Activated CD8-positive, alpha-beta memory T cell treated with anti-CD3 and anti-CD28 coated beads for 36 hours (primary cell): ENCODE results near the gene RAB43. TPM values are rescaled to one million over a fixed set of nuclear protein-coding genes. Genes with fewer than 3 reads are reported as not detected.

ENCODE experiments used
- CTCF ChIA-PET: fragments of 350-600 bp; sonication (Branson Sonifier 250); formaldehyde crosslinking; loops from one replicate; lab custom pipeline; 2021; ENCODE audit warnings: antibody characterized with exemption; lab: Charles Lee
- POLR2A ChIA-PET: fragments of 350-600 bp; sonication (Branson Sonifier 250); formaldehyde crosslinking; loops from one replicate; lab custom pipeline; 2021; ENCODE audit warnings: antibody characterized with exemption; lab: Charles Lee
- total RNA-seq, 2 experiments: library from RNA; stranded (reverse); gene quantifications; one replicate each; pipeline ENCODE4 v1.2.3, GENCODE V29; 2021

RAB43 gene
- total RNA-seq, 2 experiments from 2014 or later: 25.2 to 32.5 TPM

DNA sequence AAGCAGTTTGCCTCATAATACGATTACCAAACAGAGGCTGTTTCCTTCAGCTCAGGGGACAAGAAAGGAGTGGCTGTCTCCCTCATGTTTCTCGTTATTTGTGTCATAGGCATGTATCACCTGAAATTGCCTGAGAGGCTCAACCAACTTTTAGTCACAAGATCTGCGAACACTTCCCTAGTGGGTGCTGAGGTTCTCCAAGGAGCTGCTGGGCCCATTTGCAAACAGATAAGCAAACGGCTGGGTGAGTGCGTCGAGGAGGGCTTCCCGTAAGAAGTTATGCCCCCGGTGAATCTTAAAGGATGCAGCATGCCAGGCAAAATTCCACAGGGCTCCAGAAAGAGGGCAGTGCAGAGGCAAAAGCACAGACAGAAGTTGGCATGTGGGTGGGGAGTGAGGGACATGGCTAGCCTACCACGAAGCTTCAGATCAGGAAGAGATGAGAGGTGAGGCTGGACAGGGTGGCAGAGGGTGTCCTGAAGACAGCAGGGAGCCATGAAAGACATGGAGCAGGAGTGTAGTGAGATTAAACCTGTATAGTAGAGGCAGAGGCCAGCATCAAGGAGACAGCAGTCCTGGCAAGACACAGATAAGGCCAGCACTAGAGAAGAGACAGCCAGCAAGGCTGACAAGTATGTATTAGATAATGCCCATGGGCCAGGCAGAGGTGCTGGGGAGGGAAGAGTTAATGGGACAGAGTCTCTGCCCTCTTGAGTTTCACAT, 65.0 kb downstream of the RAB43 start:
- CTCF ChIA-PET: interaction anchor here (0.6 kb wide), 1 partner anchor 177 kb away, joined by 3 read pairs; no protein-coding TSS in a partner anchor
- POLR2A ChIA-PET: no interaction called here

DNA sequence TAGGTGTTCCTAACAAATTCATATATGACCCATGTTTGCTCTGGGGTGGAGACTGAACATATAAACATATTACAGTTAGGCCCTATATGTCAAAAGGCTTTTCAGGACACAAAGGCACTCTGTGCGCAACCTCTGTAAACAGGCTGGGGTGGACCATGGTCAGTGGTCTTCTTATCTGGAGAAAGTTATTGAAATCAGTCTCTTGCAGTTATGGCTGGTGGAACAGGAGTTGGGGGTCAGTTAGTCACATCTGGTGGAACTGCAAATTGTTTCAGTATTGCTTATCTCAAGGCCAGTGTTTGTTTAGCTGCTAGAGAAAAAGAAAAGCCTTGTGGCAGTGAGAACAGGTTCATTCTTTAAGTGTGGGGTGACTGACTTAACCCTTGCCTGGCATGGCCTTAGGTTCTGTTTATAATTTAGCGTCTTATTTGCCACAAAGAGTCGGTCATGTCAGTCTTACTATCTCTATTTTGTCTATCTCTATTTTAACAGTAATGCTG, 66.9 kb downstream of the RAB43 start:
- CTCF ChIA-PET: interaction anchor here (0.6 to 4.0 kb wide), 5 partner anchors 12 to 191 kb away, joined by 3 to 40 read pairs (median 9); no protein-coding TSS in a partner anchor

DNA sequence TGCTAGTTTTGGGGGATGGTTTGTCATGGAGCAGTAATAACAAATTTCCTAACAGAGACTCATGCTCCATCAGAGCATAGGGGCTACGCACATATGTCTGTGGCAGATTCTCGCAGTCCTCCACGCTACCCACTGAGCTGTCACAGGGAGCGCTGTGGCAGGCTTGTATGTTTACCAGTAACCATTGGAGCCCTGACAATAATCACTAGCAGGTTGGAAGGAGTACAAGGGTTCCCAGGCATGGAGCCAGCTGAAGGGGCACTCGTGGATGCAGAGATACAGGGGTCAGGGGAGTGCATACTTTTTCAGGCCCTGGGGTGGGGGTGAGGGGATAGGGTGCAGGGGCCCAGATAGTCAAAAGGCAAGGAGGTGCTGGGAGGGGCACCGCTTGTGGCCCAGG, 68.9 kb downstream of the RAB43 start:
- POLR2A ChIA-PET: interaction anchor here (0.9 to 1.5 kb wide), 2 partner anchors 59 to 196 kb away, joined by 3 to 6 read pairs; partner anchors contain the start of genes CFAP92 and COPG1
- CTCF ChIA-PET: interaction anchor here (0.7 to 4.0 kb wide), 17 partner anchors 12 to 200 kb away, joined by 3 to 40 read pairs (median 5); no protein-coding TSS in a partner anchor

More for the DNA sequence above, 66.9 kb downstream of the RAB43 start:
- POLR2A ChIA-PET: no interaction called here

DNA sequence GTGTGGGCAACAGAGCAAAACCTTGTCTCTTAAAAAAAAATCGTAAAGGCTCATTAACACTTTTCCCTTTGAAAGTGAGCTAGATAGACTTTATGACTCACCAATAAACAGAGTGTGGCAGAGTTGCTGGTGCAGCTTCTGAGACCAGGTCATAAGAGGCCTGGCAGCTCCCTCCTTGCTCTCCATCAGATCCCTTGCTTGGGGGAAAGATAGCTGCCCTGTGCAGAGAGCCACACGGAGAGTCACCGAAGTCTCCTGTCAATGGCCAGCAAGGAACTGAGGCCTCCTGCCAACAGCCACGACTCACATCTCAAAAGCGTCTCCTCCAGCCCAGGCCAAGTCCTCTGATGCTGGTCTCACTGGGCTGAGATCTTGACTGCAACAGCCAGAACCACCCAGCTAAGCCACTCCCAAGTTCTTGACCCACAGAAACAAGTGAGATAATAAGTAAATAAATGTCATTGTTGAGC, 69.7 kb downstream of the RAB43 start:
- ChIA-PET CTCF (interaction anchor here (0.7 to 4.0 kb wide), 9 partner anchors 17 to 197 kb away, joined by 3 to 40 read pairs (median 5); no protein-coding TSS in a partner anchor), POLR2A (interaction anchor here (0.7 to 1.5 kb wide), 3 partner anchors 31 to 197 kb away, joined by 3 to 8 read pairs (median 6); partner anchors contain the start of genes CFAP92 and COPG1)

DNA sequence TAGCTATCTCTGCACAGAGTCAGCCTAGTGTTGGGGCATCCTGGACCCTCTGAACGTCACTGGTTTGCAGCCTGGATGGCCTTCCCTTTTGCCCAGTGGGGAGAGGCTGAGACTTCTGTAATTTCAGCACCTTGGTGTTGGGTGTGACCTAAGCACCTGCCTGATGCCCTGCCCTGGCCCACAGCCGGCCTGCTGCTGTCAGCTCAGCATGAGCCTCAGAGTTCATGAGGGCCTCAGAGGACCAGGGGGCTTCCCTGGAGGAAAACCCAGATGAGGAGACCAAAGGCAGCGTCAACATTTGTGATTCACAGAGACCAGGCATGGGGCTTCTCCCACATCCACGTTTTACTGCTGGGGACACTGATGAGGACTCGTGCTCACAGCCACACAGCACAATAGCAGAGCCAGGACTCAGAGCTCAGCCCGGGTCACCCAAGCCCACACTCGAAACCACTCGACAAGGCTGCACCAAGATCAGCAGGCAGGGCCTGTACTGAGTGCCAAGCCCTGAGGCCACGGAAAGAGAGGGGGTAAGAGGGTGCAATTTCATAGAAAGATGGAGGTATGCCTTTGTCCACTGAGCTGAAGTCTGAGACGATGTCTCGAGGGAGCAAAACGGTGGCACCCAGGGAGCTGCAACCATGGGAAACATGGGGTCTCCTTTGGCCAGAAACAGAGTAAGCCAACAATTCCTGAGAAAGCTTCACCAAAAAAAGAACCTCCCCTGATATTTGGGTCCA, 70.9 kb downstream of the RAB43 start:
- ChIA-PET CTCF (interaction anchor here (0.5 kb wide), 1 partner anchor 13 kb away, joined by 3 read pairs; no protein-coding TSS in a partner anchor), POLR2A (no interaction called here)

DNA sequence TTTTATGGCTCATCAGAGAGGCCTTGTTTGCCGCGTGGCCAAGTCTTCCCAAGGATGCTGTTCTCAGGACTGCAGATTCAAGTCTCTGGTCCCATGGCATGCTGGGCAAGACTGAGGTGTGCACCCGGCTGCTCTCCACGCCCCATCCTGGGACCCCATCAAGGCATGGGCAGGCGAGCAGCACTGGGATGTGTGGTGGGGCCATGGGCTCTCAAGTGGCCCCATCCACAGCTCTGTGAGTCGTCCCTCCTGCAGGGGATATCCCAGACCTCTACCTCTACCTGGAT, 74.1 kb downstream of the RAB43 start:
- CTCF ChIA-PET: no interaction called here

DNA sequence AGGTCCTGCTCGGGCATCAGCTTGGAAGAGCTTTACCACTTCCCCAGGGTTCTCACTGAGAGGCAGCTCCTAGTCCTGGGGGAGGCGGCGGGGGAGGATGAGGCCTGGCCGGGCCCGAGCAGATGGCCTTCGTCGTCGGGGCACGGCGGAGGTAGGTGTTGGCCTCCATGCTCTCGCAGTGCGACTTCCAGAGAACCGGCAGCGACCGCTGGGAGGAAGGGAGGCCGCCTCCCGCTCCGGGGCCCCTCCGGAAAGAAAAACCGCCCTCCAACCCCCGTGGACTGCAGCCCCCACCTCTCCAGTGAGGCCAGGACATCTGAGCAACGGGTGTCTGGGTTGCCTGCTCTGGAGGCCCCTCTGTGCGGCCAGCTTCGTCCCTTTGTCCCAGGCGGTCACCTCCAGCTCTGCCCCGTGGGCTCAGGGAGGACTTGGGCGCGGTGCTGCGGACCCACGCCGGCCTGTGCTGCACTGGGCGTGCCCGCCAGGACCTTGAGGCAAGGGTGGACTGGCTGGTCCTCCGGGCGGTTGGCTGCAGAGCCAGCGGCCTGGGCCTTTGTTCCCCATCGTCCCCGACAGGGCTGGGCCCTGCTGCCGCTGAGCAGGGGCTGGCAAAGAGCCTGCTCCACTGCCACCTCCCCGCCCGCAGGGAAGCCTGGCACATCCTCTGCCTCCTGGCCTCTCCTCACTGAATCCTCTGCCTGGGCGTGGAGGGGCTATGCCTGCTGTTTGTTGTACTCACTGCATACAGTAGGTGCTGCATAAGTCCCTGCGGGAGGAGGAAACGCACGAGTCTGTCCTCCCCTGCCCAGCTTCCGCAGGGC, 74.7 kb downstream of the RAB43 start:
- ChIA-PET POLR2A (interaction anchor here (0.6 kb wide), 1 partner anchor 74 kb away, joined by 7 read pairs; no protein-coding TSS in a partner anchor), CTCF (interaction anchor here (0.9 to 1.4 kb wide), 3 partner anchors 10 to 200 kb away, joined by 3 to 4 read pairs (median 3); no protein-coding TSS in a partner anchor)

More for the DNA sequence above, 74.1 kb downstream of the RAB43 start:
- POLR2A ChIA-PET: no interaction called here

DNA sequence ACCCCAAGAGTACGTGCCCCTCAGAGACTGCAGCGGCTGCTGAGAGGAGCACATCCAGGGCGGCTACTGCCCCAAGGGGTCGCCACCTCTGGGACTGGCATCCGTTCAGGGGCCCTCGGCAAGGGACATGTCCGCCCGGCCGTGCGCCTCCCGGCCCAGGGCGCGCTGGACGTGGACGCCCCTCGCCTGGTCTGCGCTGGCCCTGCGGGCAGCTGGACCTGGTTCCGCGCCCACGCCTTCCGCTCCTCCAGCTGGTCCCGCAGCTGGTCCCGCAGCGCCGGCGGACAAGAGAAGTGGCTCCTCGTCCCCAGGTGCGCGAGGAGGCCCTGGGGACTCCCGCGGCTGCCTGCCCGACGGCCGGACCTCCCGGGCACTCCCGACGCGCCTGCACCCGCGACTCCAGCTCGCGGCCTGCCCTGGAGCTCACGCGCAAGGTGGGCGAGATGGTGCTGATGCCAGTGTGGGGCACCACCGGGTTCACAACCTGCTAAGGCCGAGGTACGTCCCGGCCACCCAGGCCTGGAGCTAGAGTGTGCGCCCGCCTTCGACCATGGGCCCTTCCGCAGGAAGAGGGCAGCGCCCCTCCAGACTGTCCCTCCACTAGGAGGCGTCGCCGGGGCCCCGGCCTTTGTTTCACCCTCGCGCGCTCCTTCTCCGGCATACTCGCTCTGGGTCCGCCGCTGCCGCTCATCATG, 75.4 kb downstream of the RAB43 start:
- ChIA-PET POLR2A (interaction anchor here (0.6 kb wide), 1 partner anchor 74 kb away, joined by 7 read pairs; no protein-coding TSS in a partner anchor), CTCF (interaction anchor here (0.9 to 1.4 kb wide), 3 partner anchors 9 to 201 kb away, joined by 3 to 4 read pairs (median 3); no protein-coding TSS in a partner anchor)

DNA sequence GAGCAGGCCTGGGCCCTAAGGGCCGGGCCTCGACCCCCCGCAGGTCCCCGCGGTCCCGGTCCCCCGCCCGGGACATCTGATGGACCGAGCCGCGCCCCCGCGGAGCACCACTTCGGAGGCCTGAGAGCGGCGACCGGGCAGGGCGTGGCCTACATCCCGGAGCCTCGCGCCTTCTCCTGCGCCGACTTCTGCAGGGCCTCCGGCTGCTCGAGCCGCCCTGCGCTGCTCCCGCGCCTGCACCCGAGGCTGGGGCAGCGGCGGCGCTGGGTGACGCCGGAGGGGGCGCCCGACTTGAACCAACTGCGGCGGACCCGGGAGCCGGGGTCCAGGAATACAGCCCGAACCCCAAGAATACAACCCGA, 75.9 kb downstream of the RAB43 start:
- POLR2A ChIA-PET: no interaction called here
- CTCF ChIA-PET: interaction anchor here (0.9 to 1.4 kb wide), 2 partner anchors 9 to 200 kb away, joined by 3 to 4 read pairs; no protein-coding TSS in a partner anchor

DNA sequence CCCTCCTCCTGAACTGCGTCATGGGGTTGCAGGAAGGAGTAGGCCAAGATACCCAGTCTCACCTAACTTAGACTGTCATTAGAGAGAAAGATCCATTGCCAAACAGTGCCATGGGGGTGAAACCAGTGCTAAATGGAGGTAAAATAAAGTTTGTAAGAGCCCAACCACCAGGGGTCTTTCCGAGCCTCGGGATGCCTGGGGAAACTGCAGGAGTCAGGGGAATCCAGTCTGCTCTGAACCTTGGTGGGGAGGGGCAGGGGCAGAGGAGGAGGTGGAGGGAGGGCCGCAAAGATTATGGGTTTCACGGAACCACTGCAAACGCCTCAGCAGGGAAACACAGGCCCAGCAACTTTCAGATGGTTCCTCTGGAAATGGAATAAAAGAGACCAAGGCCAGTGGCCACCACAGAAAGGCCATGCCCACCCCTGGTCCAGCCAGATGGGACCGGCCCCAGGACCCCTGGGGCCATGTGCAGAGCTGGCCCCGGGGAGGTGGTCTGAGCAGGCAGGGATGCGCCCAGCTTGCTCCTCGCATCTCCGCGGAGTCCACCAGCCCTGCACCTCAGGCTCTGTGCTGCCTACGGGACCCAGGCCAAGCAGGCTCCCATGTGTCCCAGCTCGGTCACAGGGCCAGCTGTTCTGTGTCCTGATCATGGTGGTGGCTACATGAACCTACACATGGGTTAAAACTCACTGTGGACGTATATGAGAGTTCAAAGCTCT, 80.9 kb downstream of the RAB43 start:
- POLR2A ChIA-PET: no interaction called here
- CTCF ChIA-PET: interaction anchor here (1.1 to 1.3 kb wide), 2 partner anchors 12 to 14 kb away, joined by 3 read pairs; no protein-coding TSS in a partner anchor

DNA sequence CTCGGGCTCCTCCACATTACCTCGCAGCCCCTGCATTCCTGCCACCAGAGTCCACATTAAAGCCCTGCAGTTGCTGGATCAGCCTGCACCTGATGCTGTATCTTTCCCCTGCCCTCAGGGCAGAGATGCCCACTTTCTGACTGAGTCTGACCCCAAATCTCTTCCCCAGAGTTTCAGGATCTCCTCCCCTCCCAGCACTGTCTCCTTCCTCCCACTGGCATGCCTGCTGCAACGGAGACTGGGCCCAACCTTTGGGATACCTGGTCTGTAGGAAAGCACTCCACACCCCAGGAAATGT, 81.6 kb downstream of the RAB43 start:
- ChIA-PET CTCF (interaction anchor here (1.3 kb wide), 1 partner anchor 13 kb away, joined by 3 read pairs; no protein-coding TSS in a partner anchor), POLR2A (no interaction called here)

DNA sequence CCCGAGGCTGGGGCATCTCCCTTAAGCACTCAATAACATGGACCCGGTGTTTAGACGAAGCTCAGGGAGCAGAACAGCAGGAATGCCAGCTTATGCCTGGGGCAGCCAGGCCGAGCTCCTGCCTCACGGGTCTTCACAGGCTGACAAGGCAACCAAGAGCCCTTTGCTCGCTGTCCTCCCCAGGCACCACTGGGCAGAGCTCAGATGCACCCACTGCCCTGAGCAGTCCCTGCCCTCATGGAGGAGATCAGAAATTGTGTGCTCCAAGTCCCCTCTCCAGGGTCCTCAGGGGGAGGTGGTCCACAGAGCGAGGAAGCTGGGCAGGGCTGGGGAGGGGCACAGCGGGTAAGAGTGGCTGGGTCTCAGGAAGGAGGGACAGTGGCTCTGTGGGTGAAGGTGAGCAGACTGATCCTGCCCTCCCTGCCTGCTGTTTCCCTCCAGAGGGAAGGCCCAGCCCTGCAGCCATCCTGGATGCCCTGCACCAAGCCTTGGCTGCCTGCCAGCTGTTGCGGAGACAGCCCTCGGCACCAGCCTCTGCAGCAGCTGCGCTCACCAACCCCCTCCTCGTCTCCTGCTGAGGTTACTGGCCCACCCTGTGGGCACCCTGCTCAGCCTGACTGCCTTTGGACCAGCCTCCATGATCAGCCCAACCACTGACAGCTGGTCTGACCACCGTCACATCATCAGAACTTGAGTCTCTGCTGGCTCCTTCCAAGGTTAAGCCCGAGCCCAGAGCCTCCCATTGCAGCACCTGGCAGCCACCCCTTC, 82.1 kb downstream of the RAB43 start:
- ChIA-PET CTCF (interaction anchor here (1.3 kb wide), 1 partner anchor 12 kb away, joined by 3 read pairs; no protein-coding TSS in a partner anchor), POLR2A (no interaction called here)

DNA sequence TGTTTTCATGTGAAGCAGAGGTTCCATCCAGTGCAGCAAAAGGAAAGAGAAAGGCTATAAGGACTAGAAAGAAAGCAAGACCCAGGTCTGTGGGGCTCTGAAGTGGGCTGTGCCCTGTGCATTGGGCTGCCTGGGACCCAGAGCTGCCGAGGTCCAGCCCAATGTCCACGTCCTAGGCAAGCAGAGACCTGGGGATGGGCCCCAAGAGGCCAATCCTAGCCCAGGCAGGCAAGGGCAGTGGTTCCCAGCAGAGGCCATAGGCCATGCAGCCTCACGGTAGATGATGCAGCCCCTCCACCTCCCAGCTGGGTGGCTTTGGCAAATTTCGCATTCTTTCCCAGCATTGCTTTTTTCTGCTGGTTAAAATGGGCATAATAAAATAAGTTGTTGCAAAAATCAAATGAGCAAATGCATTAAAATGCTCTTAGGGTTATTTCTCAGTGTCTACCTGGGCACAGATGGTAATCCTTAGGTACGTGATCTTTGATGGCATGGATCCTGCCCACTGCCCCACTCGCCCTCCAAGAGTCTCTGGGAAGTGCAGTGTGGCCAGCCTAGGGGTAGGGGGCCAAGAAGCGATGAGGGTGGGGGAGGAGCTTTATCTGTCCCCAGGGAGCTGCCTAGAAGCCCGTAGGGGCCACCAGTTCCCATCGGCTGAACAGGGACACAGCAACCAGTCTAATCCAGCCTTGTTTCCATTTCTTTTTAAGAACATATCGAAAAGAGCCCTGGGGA, 83.3 kb downstream of the RAB43 start:
- ChIA-PET POLR2A (no interaction called here), CTCF (interaction anchor here (0.8 kb wide), 1 partner anchor 68 kb away, joined by 3 read pairs; no protein-coding TSS in a partner anchor)
